A673 (cell line): ENCODE data around the gene CRELD2. TPM values are rescaled to one million over a fixed set of nuclear protein-coding genes. Genes with fewer than 3 reads are reported as not detected.

Experiments used
- Bru-seq: library from RNA; stranded (reverse); fragments of 400-500 nt; gene quantifications from one replicate; lab custom pipeline; 2021; lab: Mats Ljungman, UMichigan
- BruChase-seq, 2 experiments: library from RNA; stranded (reverse); fragments of 400-500 nt; gene quantifications; one replicate each; lab custom pipeline; 2021; lab: Mats Ljungman, UMichigan
- BruUV-seq: library from RNA; stranded (reverse); fragments of 400-500 nt; replicated peaks from 2 replicates; lab custom pipeline; 2021; lab: Mats Ljungman, UMichigan
- CTCF ChIA-PET: fragments of 300-600 bp; sonication (Branson Sonifier 250); formaldehyde crosslinking; loops from one replicate; lab custom pipeline; 2022; ENCODE audit warnings: antibody characterized with exemption; lab: Charles Lee
- POLR2A ChIA-PET: fragments of 300-600 bp; sonication (Branson Sonifier 250); formaldehyde crosslinking; loops from one replicate; lab custom pipeline; 2022; ENCODE audit warnings: antibody characterized with exemption; ENCODE audit not compliant: low non-redundant PET; lab: Charles Lee
- DNase-seq: peaks from one replicate; pipeline ENCODE4 v3.0.0-alpha.2; 2015; ENCODE audit warnings: low spot score
- H3K27ac ChIP-seq: fragments of 200-600 bp; sonication (generic); 2 replicates; pipeline ENCODE4 v1.5.1; 2016; ENCODE audit warnings: mixed run types, low read depth, mild to moderate bottlenecking, mixed read lengths, antibody characterized with exemption, low read length; ENCODE audit not compliant: poor library complexity, severe bottlenecking
- H3K27me3 ChIP-seq: fragments of 200-600 bp; sonication (generic); replicated peaks from 2 replicates; pipeline ENCODE4 v1.6.1; 2017; ENCODE audit warnings: mixed run types, low read depth, mild to moderate bottlenecking, mixed read lengths, antibody characterized with exemption, low read length; ENCODE audit not compliant: insufficient read depth, poor library complexity
- H3K36me3 ChIP-seq: fragments of 200-600 bp; sonication (generic); 2 replicates; pipeline ENCODE4 v1.6.1; 2016; ENCODE audit warnings: mixed run types, mild to moderate bottlenecking, mixed read lengths, antibody characterized with exemption, low read length; ENCODE audit not compliant: insufficient read depth, poor library complexity, severe bottlenecking
- H3K4me1 ChIP-seq: fragments of 200-600 bp; sonication (generic); 2 replicates; pipeline ENCODE4 v1.6.1; 2017; ENCODE audit warnings: mixed run types, mild to moderate bottlenecking, mixed read lengths, antibody characterized with exemption, low read length; ENCODE audit not compliant: insufficient read depth, poor library complexity, severe bottlenecking
- H3K4me3 ChIP-seq: fragments of 200-600 bp; sonication (generic); 2 replicates; pipeline ENCODE4 v1.5.1; 2016; ENCODE audit warnings: low read depth, mixed run types, mild to moderate bottlenecking, mixed read lengths, low read length; ENCODE audit not compliant: poor library complexity, severe bottlenecking
- H3K9me3 ChIP-seq: fragments of 200-600 bp; sonication (generic); 2 replicates; pipeline ENCODE4 v1.6.1; 2016; ENCODE audit warnings: mixed run types, low read depth, mild to moderate bottlenecking, mixed read lengths, antibody characterized with exemption, low read length; ENCODE audit not compliant: poor library complexity, severe bottlenecking
- EZH2 ChIP-seq: fragments of 200-600 bp; sonication (generic); IDR thresholded peaks from 2 replicates; pipeline ENCODE4 v1.6.1; 2017; ENCODE audit warnings: borderline replicate concordance, low read depth, mild to moderate bottlenecking, mixed read lengths, antibody characterized with exemption, low read length; ENCODE audit not compliant: poor library complexity, severe bottlenecking
- intact Hi-C: fragments of 100-400 bp; cut with micrococcal nuclease; formaldehyde crosslinking; loops from one replicate; pipeline ENCODE4 v1.10.0; 2022; ENCODE audit not compliant: unreplicated experiment
- long read RNA-seq: library from polyadenylated mRNA; stranded (forward); transcript quantifications from one replicate; pipeline ENCODE4 v2.0.0, GENCODE V29; 2022
- total RNA-seq: library from RNA; stranded (reverse); gene quantifications from 2 replicates; pipeline ENCODE4 v1.2.3, GENCODE V29; 2021
- TF ChIP-seq, protein P1 (sequence below): fragments of 300-800, 200-600 bp; sonication (generic); conservative IDR thresholded peaks from 2 replicates; pipeline ENCODE4 v1.5.1; 2017; ENCODE audit warnings: low read depth, mild to moderate bottlenecking, antibody characterized with exemption, low read length, moderate library complexity, mixed read lengths

Gene CRELD2
- total RNA-seq = 54.1 and 54.7 TPM in 2 replicates
- Bru-seq, nascent RNA = percentile 54 among the genes with signal in this experiment
- BruChase-seq, experiment 1, labeled RNA remaining after a 2-hour chase = percentile 59 among the genes with signal in this experiment
- percentile 60 among the genes with signal in this experiment for BruChase-seq, experiment 2, labeled RNA remaining after a 6-hour chase
- long read RNA-seq, transcript CRELD2-203 (11 exons, 1,577 nt) = minor isoform, 8 of 207 reads
- long read RNA-seq, transcript CRELD2-201 (10 exons, 1,357 nt) = major isoform, 174 of 207 reads
- long read RNA-seq, partial matches to known transcripts = 3 of 207 reads
- long read RNA-seq, other reads (novel, unspliced or antisense) = 19 of 207 reads

- DNase-seq = peak; percentile 97
- ChIA-PET CTCF (interaction anchor here (0.5 kb wide), 1 partner anchor 150 kb away, joined by 3 read pairs; no protein-coding TSS in a partner anchor), POLR2A (interaction anchor here (0.6 kb wide), 2 partner anchors 29 to 136 kb away, joined by 4 to 11 read pairs; no protein-coding TSS in a partner anchor)
- intact Hi-C loops = loop anchor here (5.0 kb wide), 1 partner anchor 151 kb away; no protein-coding TSS in a partner anchor
- H3K9me3 ChIP-seq = no peaks in the 10 kb centered on the region
- TF ChIP-seq, protein P1, sequence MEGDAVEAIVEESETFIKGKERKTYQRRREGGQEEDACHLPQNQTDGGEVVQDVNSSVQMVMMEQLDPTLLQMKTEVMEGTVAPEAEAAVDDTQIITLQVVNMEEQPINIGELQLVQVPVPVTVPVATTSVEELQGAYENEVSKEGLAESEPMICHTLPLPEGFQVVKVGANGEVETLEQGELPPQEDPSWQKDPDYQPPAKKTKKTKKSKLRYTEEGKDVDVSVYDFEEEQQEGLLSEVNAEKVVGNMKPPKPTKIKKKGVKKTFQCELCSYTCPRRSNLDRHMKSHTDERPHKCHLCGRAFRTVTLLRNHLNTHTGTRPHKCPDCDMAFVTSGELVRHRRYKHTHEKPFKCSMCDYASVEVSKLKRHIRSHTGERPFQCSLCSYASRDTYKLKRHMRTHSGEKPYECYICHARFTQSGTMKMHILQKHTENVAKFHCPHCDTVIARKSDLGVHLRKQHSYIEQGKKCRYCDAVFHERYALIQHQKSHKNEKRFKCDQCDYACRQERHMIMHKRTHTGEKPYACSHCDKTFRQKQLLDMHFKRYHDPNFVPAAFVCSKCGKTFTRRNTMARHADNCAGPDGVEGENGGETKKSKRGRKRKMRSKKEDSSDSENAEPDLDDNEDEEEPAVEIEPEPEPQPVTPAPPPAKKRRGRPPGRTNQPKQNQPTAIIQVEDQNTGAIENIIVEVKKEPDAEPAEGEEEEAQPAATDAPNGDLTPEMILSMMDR = no peak
- TF ChIP-seq EZH2 = no peak
- H3K27me3 ChIP-seq = no peaks in the 10 kb centered on the region
- H3K27ac ChIP-seq = peak within 1 kb of the TSS; percentile 93
- no TSS peak for BruUV-seq
- peaks cover 3% of the 10 kb centered on the region for H3K36me3 ChIP-seq
- H3K4me1 ChIP-seq = peaks cover 11% of the 10 kb centered on the region
- H3K4me3 ChIP-seq = peak within 1 kb of the TSS; percentile 99
Measured at GRCh38 chr22:49917974-49918910, at the start of gene CRELD2, which contains the start of gene ALG12. Gene CRELD2 (plus strand): TSS chr22:49918634. CDS start chr22:49918770, 136 bp downstream. Gene ALG12 (minus strand): TSS chr22:49918438. CDS start chr22:49913765, 4,673 bp downstream.

DNA sequence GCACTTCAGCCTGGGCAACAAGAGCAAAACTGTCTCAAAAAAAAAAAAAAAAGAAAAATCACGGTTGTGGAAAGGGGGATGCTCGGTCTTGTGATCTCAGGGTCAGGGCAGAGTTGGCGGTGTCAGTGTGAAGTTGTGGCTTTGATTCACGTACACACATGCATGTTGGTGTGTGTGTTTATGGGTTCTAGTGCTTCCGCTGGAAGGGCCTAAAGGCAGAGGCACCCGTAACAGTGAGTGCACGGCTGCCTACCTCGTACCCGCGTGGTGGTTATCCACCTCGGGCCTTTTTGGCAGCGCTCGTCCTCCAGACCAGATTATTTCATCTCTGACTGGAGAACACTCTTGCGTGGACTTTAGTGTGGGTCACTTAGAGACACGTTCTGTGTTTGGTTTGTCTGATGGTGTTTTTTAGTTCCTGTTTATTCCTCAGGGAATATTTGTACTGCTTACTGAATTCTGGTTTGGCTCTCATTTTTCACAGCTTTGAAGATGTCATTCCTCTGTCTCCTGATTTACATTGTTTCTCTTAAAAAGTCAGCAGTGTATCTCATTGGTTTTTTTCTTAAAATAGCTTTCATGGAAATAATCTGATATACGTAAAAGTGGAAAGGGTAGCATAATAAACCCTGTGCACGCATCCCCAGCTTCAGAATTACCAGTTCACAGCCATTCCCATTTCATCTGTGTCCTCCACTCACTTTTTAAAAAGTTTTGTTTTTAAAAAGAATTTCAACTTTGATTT lies 49.2 kb upstream of the CRELD2 start:
- no peaks in the 10 kb centered on the region for H3K4me1 ChIP-seq
- no peak for DNase-seq
- ChIA-PET CTCF (no interaction called here), POLR2A (no interaction called here)
- no peak for TF ChIP-seq EZH2
- TF ChIP-seq, protein P1 = no peak
- no peak overlapping the region for H3K27ac ChIP-seq
- intact Hi-C loops = no loop called here
- no peaks in the 10 kb centered on the region for H3K27me3 ChIP-seq
- peaks cover 26% of the 10 kb centered on the region for H3K9me3 ChIP-seq
- no peaks in the 10 kb centered on the region for H3K36me3 ChIP-seq
- no TSS peak for BruUV-seq
- no peak overlapping the region for H3K4me3 ChIP-seq
